Superior temporal gyrus (tissue), 1 donor: ENCODE data around the gene SLC37A4.
"Not testable (repeated sequence)": the region's sequence is repeated elsewhere in the genome, so short reads cannot be mapped to it uniquely, and the experiment has no call there.

Source experiments
- DNase-seq: peaks from one replicate; pipeline ENCODE4 v3.0.0-alpha.2; 2016; ENCODE audit errors: extremely low spot score

The SLC37A4 gene

GRCh38 chr11:119017377-119017776, 13.3 kb downstream of the SLC37A4 start:
- DNase-seq = not testable (repeated sequence)

DNA sequence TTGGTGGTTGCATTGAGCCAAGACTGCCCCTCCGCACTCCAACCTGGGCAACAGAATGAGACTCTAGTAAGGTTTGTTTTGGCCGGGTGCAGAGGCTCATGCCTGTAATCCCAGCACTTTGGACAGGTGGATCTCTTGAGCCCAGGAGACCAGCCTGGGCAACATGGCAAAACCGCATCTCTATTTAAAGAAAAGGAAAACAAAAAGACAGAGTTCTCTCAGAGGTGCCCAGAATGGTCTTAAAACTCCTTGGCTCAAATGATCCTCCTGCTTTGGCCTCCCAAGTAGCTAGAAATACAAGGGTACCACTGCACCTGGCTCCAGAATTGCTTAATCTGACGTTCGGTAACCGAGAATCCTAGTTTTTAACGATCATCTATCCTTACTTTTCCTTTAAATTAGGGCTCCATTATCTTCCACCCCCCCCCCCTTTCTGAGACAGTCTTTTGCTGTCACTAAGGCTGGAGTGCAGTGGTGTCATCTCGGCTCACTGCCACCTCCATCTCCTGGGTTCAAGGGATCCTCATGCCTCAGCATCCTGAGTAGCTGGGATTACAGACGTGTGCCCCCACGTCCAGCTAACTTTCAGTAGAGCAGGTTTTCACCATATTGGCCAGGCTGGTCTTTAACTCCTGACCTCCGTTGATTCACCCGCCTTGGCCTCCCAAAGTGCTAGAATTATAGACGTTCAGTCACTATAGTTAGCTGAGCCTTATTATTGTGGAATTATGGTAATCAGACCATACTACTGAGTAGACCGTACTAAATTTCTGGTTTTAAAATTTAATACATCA, 14.3 kb downstream of the SLC37A4 start:
- DNase-seq = no peak

- no peak for DNase-seq
Measured at GRCh38 chr11:119015054-119015611, 15.5 kb downstream of the SLC37A4 start.

- no peak for DNase-seq
Measured at GRCh38 chr11:119014209-119014924, 16.3 kb downstream of the SLC37A4 start.

- no peak for DNase-seq
Measured at GRCh38 chr11:119012629-119013170, 18.0 kb downstream of the SLC37A4 start.

DNA sequence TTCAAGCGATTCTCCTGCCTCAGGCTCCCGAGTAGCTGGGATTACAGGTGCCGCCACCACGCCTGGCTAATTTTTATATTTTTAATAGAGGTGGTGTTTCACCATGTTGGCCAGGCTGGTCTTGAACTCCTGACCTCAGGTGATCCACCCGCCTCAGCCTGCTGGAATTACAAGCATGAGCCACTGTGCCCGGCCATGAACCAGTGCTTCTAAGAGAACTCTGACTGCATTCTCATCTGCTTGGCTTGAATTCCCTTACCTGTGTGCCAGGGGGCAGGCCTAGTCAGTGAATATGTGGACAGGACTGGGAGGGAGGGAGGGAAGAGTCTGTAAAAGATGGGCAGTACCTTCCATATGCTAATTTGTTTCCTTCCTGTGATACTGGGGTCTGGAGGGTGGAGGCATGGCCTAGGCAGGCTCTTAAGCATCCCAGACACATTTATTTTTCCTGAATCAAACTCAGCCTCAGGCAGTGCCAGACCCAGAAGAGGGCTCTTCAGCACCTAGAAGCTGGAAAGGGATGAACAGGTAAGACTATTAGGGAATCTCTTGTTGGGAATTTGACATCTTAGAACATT, 19.1 kb downstream of the SLC37A4 start:
- DNase-seq = no peak

GRCh38 chr11:119006656-119007055, 24.0 kb downstream of the SLC37A4 start:
- DNase-seq = no peak

DNA sequence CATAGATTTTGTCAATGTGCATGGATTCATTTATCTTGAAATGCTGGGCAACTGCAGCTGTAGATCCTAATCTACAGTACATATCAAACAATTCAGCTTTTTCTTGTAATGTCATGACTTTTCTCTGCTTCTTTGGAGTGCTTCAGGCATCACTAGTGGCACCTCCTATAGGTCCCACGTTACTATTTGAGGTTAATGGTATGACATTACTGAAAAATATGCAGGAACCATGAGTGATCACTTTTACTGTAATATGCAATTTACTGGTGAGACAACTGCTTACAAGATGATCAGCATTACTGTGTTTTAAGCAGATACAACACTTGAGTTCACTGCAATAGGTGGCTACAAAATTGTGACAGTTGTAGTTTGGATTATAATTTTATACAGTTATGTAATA, 29.8 kb downstream of the SLC37A4 start:
- DNase-seq = no peak

DNA sequence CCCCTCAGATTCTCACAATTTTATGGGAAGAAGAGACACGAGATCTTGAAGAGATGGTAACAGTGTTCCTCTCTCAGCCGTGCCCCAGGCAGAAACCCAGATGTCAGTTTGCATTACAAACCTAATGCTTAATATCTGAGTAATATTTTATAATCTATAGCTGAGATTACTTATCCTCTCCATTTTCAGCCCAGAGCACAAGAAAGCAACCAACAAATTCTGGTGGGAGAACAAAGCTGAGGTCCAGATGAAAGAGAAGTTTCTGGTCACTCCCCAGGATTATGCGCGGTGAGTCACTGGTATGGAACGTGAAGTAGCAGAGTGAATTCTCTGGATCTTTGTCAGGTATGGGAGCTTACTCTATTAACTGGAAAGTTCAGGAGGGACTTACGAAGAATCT, 31.9 kb downstream of the SLC37A4 start:
- no peak for DNase-seq

DNA sequence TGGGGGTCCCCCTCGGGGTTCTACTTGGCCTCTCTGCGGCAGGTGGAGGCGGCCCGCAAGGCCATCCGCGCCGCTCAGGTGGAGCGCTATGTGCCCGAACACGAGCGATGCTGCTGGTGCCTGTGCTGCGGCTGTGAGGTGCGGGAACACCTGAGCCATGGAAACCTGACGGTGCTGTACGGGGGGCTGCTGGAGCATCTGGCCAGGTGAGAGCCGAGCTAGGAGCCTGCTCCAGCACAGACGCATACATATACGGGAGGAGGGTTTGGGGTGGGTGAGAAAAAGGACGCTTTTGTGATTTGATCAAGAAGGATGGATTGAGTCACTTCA, 32.3 kb downstream of the SLC37A4 start:
- no peak for DNase-seq

GRCh38 chr11:118997627-118998387, 32.9 kb downstream of the SLC37A4 start, which contains the start of gene CENATAC:
Gene CENATAC, plus strand, starts transcription at chr11:118998138. Its CDS starts 60 bp downstream, at chr11:118998198.
- peak; percentile 97 for DNase-seq

- peak; percentile 34 for DNase-seq
Measured at GRCh38 chr11:118996926-118997626, 33.6 kb downstream of the SLC37A4 start.

GRCh38 chr11:118991486-118992038, 39.1 kb downstream of the SLC37A4 start:
- DNase-seq = not testable (repeated sequence)

GRCh38 chr11:118988280-118988679, 42.4 kb downstream of the SLC37A4 start:
- DNase-seq = no peak

DNA sequence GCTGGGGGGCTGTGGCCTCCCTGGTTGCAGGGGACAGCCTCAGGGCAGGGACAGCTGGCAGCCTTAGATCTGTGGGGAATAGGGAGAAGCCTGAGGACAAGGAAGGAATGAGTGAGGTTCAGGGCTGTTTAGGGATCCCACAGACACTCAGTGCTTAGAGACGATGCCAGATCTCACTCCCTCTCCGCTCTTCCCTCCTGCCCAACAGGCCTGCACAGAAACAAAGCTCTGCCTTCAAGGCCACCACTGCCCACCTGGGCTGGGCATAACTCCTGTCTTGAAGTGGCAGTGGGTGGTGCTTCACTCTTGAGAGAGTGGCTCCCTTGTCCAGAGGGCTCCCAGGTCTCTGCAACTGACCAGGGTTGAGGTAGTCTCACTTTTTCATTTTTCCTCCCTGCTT, 45.9 kb downstream of the SLC37A4 start:
- DNase-seq = no peak

DNA sequence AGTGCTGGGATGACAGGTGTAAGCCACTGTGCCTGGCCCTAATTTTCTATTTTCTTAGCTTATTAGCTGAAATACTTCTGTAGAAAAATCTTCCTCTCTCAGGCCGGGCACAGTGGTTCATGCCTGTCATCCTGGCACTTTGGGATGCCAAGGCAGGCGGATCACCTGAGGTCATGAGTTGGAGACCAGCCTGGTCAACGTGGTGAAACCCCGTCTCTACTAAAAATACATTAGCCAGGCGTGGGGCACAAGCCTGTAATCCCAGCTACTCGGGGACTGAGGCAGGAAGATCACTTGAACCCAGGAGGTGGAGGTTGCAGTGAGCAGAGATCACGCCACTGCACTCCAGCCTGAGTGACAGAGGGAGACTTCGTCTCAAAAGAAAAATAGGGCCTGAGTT, 46.3 kb downstream of the SLC37A4 start:
- not testable (repeated sequence) for DNase-seq

DNA sequence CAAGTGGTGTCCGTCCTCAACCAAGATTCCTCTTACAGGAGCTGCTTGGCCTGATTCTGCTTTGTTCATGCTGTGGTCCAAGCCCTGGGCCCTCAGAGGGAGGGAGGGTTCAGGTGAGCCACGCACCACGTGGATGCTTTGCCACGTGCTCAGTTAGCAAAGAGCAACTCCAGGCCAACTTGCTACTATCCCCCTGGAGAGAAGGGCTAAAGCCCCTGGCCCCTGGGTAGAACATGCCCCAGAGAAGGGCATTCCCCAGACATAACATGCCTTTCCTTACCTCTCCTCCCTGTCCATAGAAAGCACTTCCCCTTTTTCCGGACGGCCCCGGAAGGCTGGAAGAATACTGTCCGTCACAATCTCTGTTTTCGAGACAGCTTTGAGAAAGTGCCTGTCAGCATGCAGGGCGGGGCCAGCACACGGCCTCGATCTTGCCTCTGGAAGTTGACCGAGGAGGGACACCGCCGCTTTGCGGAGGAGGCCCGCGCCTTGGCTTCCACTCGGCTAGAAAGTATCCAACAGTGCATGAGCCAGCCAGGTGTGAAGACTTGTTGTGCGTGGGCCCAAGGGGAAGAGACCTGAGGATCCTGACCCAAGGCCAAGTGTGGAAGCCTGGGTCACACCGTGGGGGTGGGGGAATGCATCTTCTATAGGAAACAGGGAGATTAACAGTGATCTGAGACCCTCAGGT, 50.3 kb downstream of the SLC37A4 start:
- no peak for DNase-seq

DNA sequence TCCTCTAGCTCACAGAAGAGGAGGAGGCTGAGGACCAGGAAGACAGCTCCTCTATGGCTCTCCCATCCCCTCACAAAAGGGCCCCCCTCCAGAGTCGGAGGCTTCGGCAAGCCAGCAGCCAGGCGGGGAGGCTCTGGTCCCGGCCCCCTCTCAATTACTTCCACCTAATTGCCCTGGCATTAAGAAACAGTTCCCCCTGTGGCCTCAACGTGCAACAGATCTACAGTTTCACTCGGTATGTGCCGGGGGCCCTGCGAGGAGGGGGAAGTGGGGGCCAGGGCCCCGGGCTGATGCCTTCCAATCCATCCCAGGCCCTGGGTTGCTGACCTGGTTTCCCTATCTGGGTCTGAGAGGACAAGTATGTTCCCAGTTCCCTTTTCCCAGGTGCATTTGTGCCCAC, 51.2 kb downstream of the SLC37A4 start:
- DNase-seq = no peak

DNA sequence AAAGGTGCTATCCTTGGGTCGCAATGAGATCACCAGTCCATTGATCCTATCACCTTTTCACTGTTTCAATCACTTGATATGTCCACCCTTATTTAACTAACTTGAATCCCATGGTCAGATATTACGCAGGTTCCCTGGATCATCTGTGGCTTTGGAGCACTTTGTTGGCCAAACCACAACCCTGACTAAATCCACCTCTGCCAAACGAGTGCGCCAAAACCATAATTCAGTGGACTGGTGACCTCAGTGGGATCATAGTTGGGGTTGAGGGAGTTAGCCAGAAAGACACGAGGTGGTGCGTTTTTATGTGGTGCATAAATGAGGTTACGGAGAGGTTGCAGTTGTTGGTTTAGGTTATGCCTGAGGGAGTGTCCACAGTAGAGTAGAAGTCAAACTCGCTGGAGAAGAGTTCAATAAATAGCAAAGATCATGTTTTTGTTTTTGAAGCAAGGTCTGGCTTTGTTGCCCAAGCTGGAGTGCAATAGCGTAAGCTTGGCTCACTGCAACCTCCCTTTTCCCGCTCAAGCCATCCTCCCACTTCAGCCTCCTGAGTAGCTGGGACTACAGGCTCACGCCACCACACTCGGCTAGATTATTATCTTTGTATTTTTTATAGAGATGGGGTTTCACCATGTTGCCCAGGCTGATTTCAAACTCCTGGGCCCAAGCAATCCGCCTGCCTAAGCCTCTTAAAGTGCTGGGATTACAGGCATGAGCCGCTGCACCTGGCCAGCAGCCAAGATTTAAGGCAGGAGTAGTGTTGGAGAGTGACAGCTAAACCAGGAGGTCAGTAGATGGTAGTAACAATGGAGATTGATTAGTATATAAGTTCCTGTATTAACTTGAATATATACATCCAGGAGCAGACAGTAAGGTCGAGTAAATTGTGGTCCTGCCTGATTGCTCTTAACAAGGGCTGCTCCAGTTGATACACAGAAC, 54.6 kb downstream of the SLC37A4 start:
- no peak for DNase-seq
